Spleen (tissue), 11 donors: ENCODE data around the gene GARIN5B. TPM values are rescaled to one million over a fixed set of nuclear protein-coding genes. Genes with fewer than 3 reads are reported as not detected.

Source experiments
- DNase-seq: peaks from one replicate; pipeline ENCODE4 v3.0.0-alpha.2; 2020
- H3K27ac ChIP-seq, 8 donors: fragments of 200-600 bp; sonication (generic) in 7 of 8; 1 replicate in 4 of 8; 2 replicates in 4 of 8; pipeline versions ENCODE4 v1.5.0 to v1.8.0; 2016 to 2021; ENCODE audit warnings: inconsistent platforms in 4 of 8, mild to moderate bottlenecking in 4 of 8, moderate library complexity in 1 of 8
- H3K27me3 ChIP-seq, 7 donors: fragments of 200-600 bp; sonication (generic) in 6 of 7; replicated peaks in 1 of 7; 1 replicate in 4 of 7; 2 replicates in 3 of 7; pipeline versions ENCODE4 v1.5.0 to v1.8.0; 2016 to 2021; ENCODE audit warnings: inconsistent platforms in 3 of 7, mild to moderate bottlenecking in 1 of 7
- H3K36me3 ChIP-seq, 6 donors: fragments of 200-600 bp; sonication (generic) in 5 of 6; 1 replicate in 4 of 6; 2 replicates in 2 of 6; pipeline versions ENCODE4 v1.5.0 to v1.8.0; 2016 to 2021; ENCODE audit warnings: inconsistent platforms in 2 of 6
- H3K4me1 ChIP-seq, 6 donors: fragments of 200-600 bp; sonication (generic) in 5 of 6; 1 replicate in 3 of 6; 2 replicates in 3 of 6; pipeline versions ENCODE4 v1.5.0 to v1.8.0; 2016 to 2021; ENCODE audit warnings: inconsistent platforms in 3 of 6
- H3K4me3 ChIP-seq, 8 donors: fragments of 200-600 bp; sonication (generic) in 7 of 8; 1 replicate in 4 of 8; 2 replicates in 4 of 8; pipeline versions ENCODE4 v1.5.0 to v1.8.0; 2016 to 2021; ENCODE audit warnings: inconsistent platforms in 4 of 8, mild to moderate bottlenecking in 4 of 8, moderate library complexity in 2 of 8
- H3K9me3 ChIP-seq, 8 donors: fragments of 200-600 bp; sonication (generic) in 7 of 8; 1 replicate in 4 of 8; 2 replicates in 4 of 8; pipeline versions ENCODE4 v1.5.0 to v1.8.0; 2016 to 2021; ENCODE audit warnings: inconsistent platforms in 4 of 8
- CTCF ChIP-seq, 11 experiments: fragments of 200-600 bp in 7 of 11; fragments of 450-650 bp in 4 of 11; sonication (generic) in 4 of 11; IDR thresholded peaks in 8 of 11; conservative IDR thresholded peaks in 3 of 11; 1 replicate in 7 of 11; 2 replicates in 4 of 11; pipeline versions ENCODE4 v1.4.0 to v1.8.0; 2016 to 2021; ENCODE audit warnings: antibody characterized with exemption in 11 of 11, inconsistent platforms in 4 of 11, mild to moderate bottlenecking in 1 of 11
- POLR2A ChIP-seq, 3 donors: fragments of 450-650 bp; IDR thresholded peaks; one replicate each; pipeline ENCODE4 v1.5.1; 2017; ENCODE audit warnings: antibody characterized with exemption in 3 of 3, mild to moderate bottlenecking in 1 of 3
- POLR2AphosphoS5 ChIP-seq, 3 donors: sonication (generic); formaldehyde crosslinking; IDR thresholded peaks; one replicate each; pipeline ENCODE4 v1.5.1; 2017; ENCODE audit warnings: antibody characterized with exemption in 3 of 3
- WGBS, 5 donors: extraction: QIAGEN DNeasy Blood & Tissue Kit in 3 of 5; methylation state at CpG; one replicate each; pipeline versions ENCODE4 v1.1.5 to v1.1.7; 2013 to 2018; 5-methylcytosine and 5-hydroxymethylcytosine counted together
- intact Hi-C: fragments of 100-400 bp; cut with DNase I; formaldehyde crosslinking; loops from one replicate; pipeline ENCODE4 v1.15.0; 2023; ENCODE audit warnings: low total_unique reads
- polyA plus RNA-seq, 3 donors: library from polyadenylated mRNA; stranded (reverse); fragments of 200-250 nt; gene quantifications; one replicate each; pipeline ENCODE4 v1.2.1, GENCODE V29; 2013
- total RNA-seq, 7 donors: library from RNA; depleted of rRNA in 3 of 7; stranded (reverse); fragments of >200 nt in 3 of 7; fragmentation: NEBNext Ultra II Directional in 4 of 7; extraction: Animal tissue kit (Norgen Biotek cat#: 25700) in 4 of 7; gene quantifications; one replicate each; pipeline versions ENCODE4 v1.1.0 to v1.2.1, GENCODE V29; 2016 to 2021
- donor health status: healthy with polysubstance abuse.
- donor health status: DM: no; HTN: no; CAD: no; lungs with moderate emphysema.
- donor health status: DM: no; HTN: no; CAD: no.
- donor health status: Bipolar disorder and iron deficiency.
- donor health status: healthy.
- donor health status: DM: no; HTN: no; CAD: no.
- donor health status: DM: yes; HTN: yes; CAD: no.

Gene GARIN5B
- total and polyA plus RNA-seq, 10 donors = not detected

GRCh38 chr19:55348317-55349034 is 14.6 kb downstream of the GARIN5B start:
- TF ChIP-seq POLR2AphosphoS5 (IDR thresholded peaks at IDR 0.05) = no peak
- TF ChIP-seq POLR2A (IDR thresholded peaks at IDR 0.05) = no peak
- TF ChIP-seq CTCF (IDR thresholded peaks at IDR 0.05 in 8 of 11, conservative IDR thresholded peaks at IDR 0.05 in 3 of 11) = no peak
- WGBS, 5 donors = 81 to 87% (median 84%) methylated on average over 18 to 22 of the region's 22 CpGs
- no peak for DNase-seq

GRCh38 chr19:55347442-55348009 is 15.5 kb downstream of the GARIN5B start:
- Histone ChIP-seq H3K36me3 (peaks cover 0 to 57% (median 10%) of the 10 kb centered on the region in 6 donors), H3K4me1 (no peaks in the 10 kb centered on the region), H3K9me3 (no peaks in the 10 kb centered on the region), H3K27me3 (peaks cover 0 to 27% (median 15%) of the 10 kb centered on the region in 7 donors), H3K27ac (no peak overlapping the region), H3K4me3 (no peak overlapping the region)
- DNase-seq = no peak
- WGBS, 5 donors = 79 to 87% (median 85%) methylated on average over 6 to 10 of the region's 10 CpGs
- no peak for TF ChIP-seq POLR2A (IDR thresholded peaks at IDR 0.05)
- TF ChIP-seq POLR2AphosphoS5 (IDR thresholded peaks at IDR 0.05) = peak in 1 of 3 donors; percentile 7
- intact Hi-C loops = no loop called here

More at GRCh38 chr19:55348317-55349034, 14.6 kb downstream of the GARIN5B start:
- peaks cover 0 to 37% (median 24%) of the 10 kb centered on the region in 7 donors for H3K27me3 ChIP-seq
- intact Hi-C loops = no loop called here
- H3K4me3 ChIP-seq = no peak overlapping the region
- peaks cover 0 to 47% (median 10%) of the 10 kb centered on the region in 6 donors for H3K36me3 ChIP-seq
- no peak overlapping the region for H3K27ac ChIP-seq
- H3K4me1 ChIP-seq = peaks cover 2 to 9% (median 4%) of the 10 kb centered on the region in 6 donors
- H3K9me3 ChIP-seq = no peaks in the 10 kb centered on the region

- intact Hi-C loops = no loop called here
- H3K9me3 ChIP-seq = no peaks in the 10 kb centered on the region
- no peak for TF ChIP-seq CTCF (IDR thresholded peaks at IDR 0.05 in 8 of 11, conservative IDR thresholded peaks at IDR 0.05 in 3 of 11)
- TF ChIP-seq POLR2AphosphoS5 (IDR thresholded peaks at IDR 0.05) = no peak
- TF ChIP-seq POLR2A (IDR thresholded peaks at IDR 0.05) = no peak
- peaks cover 0 to 63% (median 10%) of the 10 kb centered on the region in 6 donors for H3K36me3 ChIP-seq
- H3K4me1 ChIP-seq = peaks cover 0 to 3% (median 0%) of the 10 kb centered on the region in 6 donors
- H3K27ac ChIP-seq = no peak overlapping the region
- 89 to 96% (median 93%) methylated on average over 28 to 41 of the region's 41 CpGs for WGBS, 5 donors
- no peak for DNase-seq
- no peak overlapping the region for H3K4me3 ChIP-seq
- H3K27me3 ChIP-seq = peaks cover 0 to 21% (median 8%) of the 10 kb centered on the region in 7 donors
These were observed 16.2 kb downstream of the GARIN5B start for GRCh38 chr19:55346725-55347441.

GRCh38 chr19:55345818-55346724 is 17.0 kb downstream of the GARIN5B start:
- TF ChIP-seq CTCF (IDR thresholded peaks at IDR 0.05 in 8 of 11, conservative IDR thresholded peaks at IDR 0.05 in 3 of 11) = no peak
- H3K4me1 ChIP-seq = peaks cover under 1 to 12% (median 6%) of the 10 kb centered on the region in 6 donors
- H3K9me3 ChIP-seq = no peaks in the 10 kb centered on the region
- no peak overlapping the region for H3K27ac ChIP-seq
- peaks cover 0 to 66% (median 10%) of the 10 kb centered on the region in 6 donors for H3K36me3 ChIP-seq
- intact Hi-C loops = no loop called here
- no peak for DNase-seq
- peaks cover 0 to 13% (median under 1%) of the 10 kb centered on the region in 7 donors for H3K27me3 ChIP-seq
- WGBS, 5 donors = 87 to 95% (median 89%) methylated on average over 34 to 43 of the region's 43 CpGs
- no peak overlapping the region for H3K4me3 ChIP-seq
